GM18499 (cell line): ENCODE results near the gene SIK1.
"Not testable (repeated sequence)": the region's sequence is repeated elsewhere in the genome, so short reads cannot be mapped to it uniquely, and the experiment has no call there.

Experiments used
- ATAC-seq: cut with Tn5 transposase; IDR thresholded peaks from one replicate; pipeline ENCODE4 v1.9.1; 2021; ENCODE audit warnings: moderate number of reproducible peaks; ENCODE audit not compliant: insufficient read depth, unreplicated experiment

SIK1 gene

GRCh38 chr21:43398533-43398932 lies 28.4 kb downstream of the SIK1 start:
- ATAC-seq, result not testable (repeated sequence)

- not testable (repeated sequence) for ATAC-seq
Measured at GRCh38 chr21:43398000-43398399, 28.9 kb downstream of the SIK1 start.

GRCh38 chr21:43397439-43397808 lies 29.5 kb downstream of the SIK1 start:
- ATAC-seq, result not testable (repeated sequence)

GRCh38 chr21:43396788-43397438 lies 30.0 kb downstream of the SIK1 start:
- ATAC-seq, result not testable (repeated sequence)

- ATAC-seq, result not testable (repeated sequence)
Measured at GRCh38 chr21:43383351-43383750, 43.6 kb downstream of the SIK1 start.

- not testable (repeated sequence) for ATAC-seq
Measured at GRCh38 chr21:43382902-43383301, 44.0 kb downstream of the SIK1 start.

GRCh38 chr21:43380852-43381533 lies 45.9 kb downstream of the SIK1 start:
- ATAC-seq, result not testable (repeated sequence)

GRCh38 chr21:43380337-43380736 lies 46.6 kb downstream of the SIK1 start:
- not testable (repeated sequence) for ATAC-seq

- not testable (repeated sequence) for ATAC-seq
Measured at GRCh38 chr21:43379626-43380122, 47.3 kb downstream of the SIK1 start.

- no peak for ATAC-seq
Measured at GRCh38 chr21:43376478-43376882, 50.5 kb downstream of the SIK1 start.

GRCh38 chr21:43375837-43376477 lies 51.0 kb downstream of the SIK1 start:
- ATAC-seq, result no peak

- ATAC-seq, result no peak
Measured at GRCh38 chr21:43375006-43375836, 51.7 kb downstream of the SIK1 start.

- ATAC-seq, result no peak
Measured at GRCh38 chr21:43374228-43374885, 52.6 kb downstream of the SIK1 start.

GRCh38 chr21:43373362-43374227 lies 53.3 kb downstream of the SIK1 start:
- ATAC-seq, result no peak

GRCh38 chr21:43372663-43373361 lies 54.1 kb downstream of the SIK1 start:
- no peak for ATAC-seq

GRCh38 chr21:43371786-43372185 lies 55.1 kb downstream of the SIK1 start:
- no peak for ATAC-seq

GRCh38 chr21:43370888-43371570 lies 55.9 kb downstream of the SIK1 start:
- ATAC-seq, result no peak
